ENCODE data around the gene AJUBA. TPM values are rescaled to one million over a fixed set of nuclear protein-coding genes. Genes with fewer than 3 reads are reported as not detected.

The AJUBA gene
- total and polyA plus RNA-seq, 5 donors from 2014 or later = 0.20 to 1.0 (median 0.69) TPM

DNA sequence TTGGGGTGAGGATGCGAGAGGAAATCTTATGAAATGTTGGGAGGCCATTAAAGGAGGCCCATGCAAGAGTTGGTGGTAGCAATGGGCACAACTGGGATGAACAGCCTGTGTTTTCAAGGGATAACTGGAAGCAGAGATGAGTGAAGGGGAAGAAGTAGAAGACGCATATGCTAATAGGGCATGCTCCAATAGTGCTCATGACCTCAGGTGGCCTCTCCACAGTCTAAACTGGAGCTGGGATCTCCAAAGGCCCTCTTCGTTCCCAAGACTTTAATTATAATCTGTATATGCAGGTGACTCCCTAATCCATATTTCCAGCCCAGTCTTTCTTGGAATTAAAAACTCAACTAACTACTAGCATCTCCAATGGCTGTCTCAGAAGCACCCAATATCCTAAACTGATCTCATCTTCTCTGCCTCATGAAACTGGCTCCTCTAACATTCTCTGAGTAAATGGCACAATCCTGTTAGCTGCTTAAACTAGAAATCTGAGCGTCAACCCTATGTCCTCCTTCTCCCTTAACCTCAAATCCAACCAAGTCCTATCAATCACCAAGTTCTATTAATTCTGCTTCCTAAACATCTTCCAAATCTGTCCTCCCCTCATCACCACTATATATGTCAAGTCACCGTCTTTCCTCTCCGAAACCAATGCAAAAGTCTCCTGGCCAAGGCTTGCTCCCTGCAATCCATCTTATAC, 2.8 kb upstream of the AJUBA start:
- DNase-seq = no peak
- no peaks in the 10 kb centered on the region for H3K9me3 Mint-ChIP-seq
- ATAC-seq (ENCODE audit: low read depth in 2 of 2) = no peak
- peaks cover 0 to 8% (median 1%) of the 10 kb centered on the region in 4 donors for H3K4me1 Mint-ChIP-seq
- Histone ChIP-seq H3K4me3 (ENCODE audit: low read depth, low read length) (no peak overlapping the region), H3K27me3 (ENCODE audit: control insufficient read depth, insufficient read depth, low read length) (peaks cover 1% of the 10 kb centered on the region), H3K27ac (ENCODE audit: insufficient read depth, low read length, poor library complexity, severe bottlenecking) (no peak overlapping the region), H3K9me3 (ENCODE audit: control insufficient read depth in 2 of 2, low read length in 2 of 2) (no peaks in the 10 kb centered on the region), H3K4me1 (ENCODE audit: control insufficient read depth, insufficient read depth, low read length, poor library complexity, severe bottlenecking) (peaks cover 33% of the 10 kb centered on the region), H3K36me3 (ENCODE audit: control insufficient read depth, insufficient read depth, low read length) (no peaks in the 10 kb centered on the region)
- peaks cover 23% of the 10 kb centered on the region for H3K36me3 Mint-ChIP-seq
- H3K27me3 Mint-ChIP-seq = peaks cover 3% of the 10 kb centered on the region
- H3K27ac Mint-ChIP-seq = peak overlapping the region in 1 of 3 donors; percentile 2
- peak overlapping the region in 2 of 4 donors; percentile 33 to 78 for H3K4me3 Mint-ChIP-seq

GRCh38 chr14:22981876-22982476, 375 bp downstream of the AJUBA start:
- H3K27me3 Mint-ChIP-seq = peaks cover 25% of the 10 kb centered on the region
- H3K4me3 Mint-ChIP-seq = peak overlapping the region in 3 of 4 donors; percentile 61 to 81 (median 81)
- ATAC-seq (ENCODE audit: low read depth in 2 of 2) (no peak), DNase-seq (peak in 1 of 3 donors; percentile 13)
- peak overlapping the region in 1 of 3 donors; percentile 46 for H3K27ac Mint-ChIP-seq
- H3K9me3 ChIP-seq (ENCODE audit: control insufficient read depth in 2 of 2, low read length in 2 of 2) = no peaks in the 10 kb centered on the region
- H3K4me1 ChIP-seq (ENCODE audit: control insufficient read depth, insufficient read depth, low read length, poor library complexity, severe bottlenecking) = peaks cover 33% of the 10 kb centered on the region
- H3K4me1 Mint-ChIP-seq = peaks cover 0 to 12% (median 3%) of the 10 kb centered on the region in 4 donors
- H3K4me3 ChIP-seq (ENCODE audit: low read depth, low read length) = no peak overlapping the region
- H3K36me3 Mint-ChIP-seq = peaks cover 3% of the 10 kb centered on the region
- no peaks in the 10 kb centered on the region for H3K36me3 ChIP-seq (ENCODE audit: control insufficient read depth, insufficient read depth, low read length)
- peaks cover 4% of the 10 kb centered on the region for H3K27me3 ChIP-seq (ENCODE audit: control insufficient read depth, insufficient read depth, low read length)
- no peaks in the 10 kb centered on the region for H3K9me3 Mint-ChIP-seq
- no peak overlapping the region for H3K27ac ChIP-seq (ENCODE audit: insufficient read depth, low read length, poor library complexity, severe bottlenecking)

GRCh38 chr14:22981090-22981875, 1.1 kb downstream of the AJUBA start:
- Mint-ChIP-seq H3K9me3 (no peaks in the 10 kb centered on the region), H3K4me1 (peaks cover 0 to 9% (median 3%) of the 10 kb centered on the region in 4 donors), H3K4me3 (peak overlapping the region; percentile 42 to 85 (median 71)), H3K27me3 (peaks cover 32% of the 10 kb centered on the region), H3K36me3 (no peaks in the 10 kb centered on the region), H3K27ac (peak overlapping the region in 2 of 3 donors; percentile 12 to 62)
- H3K27ac ChIP-seq (ENCODE audit: insufficient read depth, low read length, poor library complexity, severe bottlenecking) = no peak overlapping the region
- no peaks in the 10 kb centered on the region for H3K9me3 ChIP-seq (ENCODE audit: control insufficient read depth in 2 of 2, low read length in 2 of 2)
- DNase-seq (peak in 2 of 3 donors; percentile 29 to 30), ATAC-seq (ENCODE audit: low read depth in 2 of 2) (peak in 1 of 2 donors; percentile 9)
- peaks cover 33% of the 10 kb centered on the region for H3K4me1 ChIP-seq (ENCODE audit: control insufficient read depth, insufficient read depth, low read length, poor library complexity, severe bottlenecking)
- H3K36me3 ChIP-seq (ENCODE audit: control insufficient read depth, insufficient read depth, low read length) = no peaks in the 10 kb centered on the region
- H3K4me3 ChIP-seq (ENCODE audit: low read depth, low read length) = peak overlapping the region; percentile 19
- peaks cover 5% of the 10 kb centered on the region for H3K27me3 ChIP-seq (ENCODE audit: control insufficient read depth, insufficient read depth, low read length)

DNA sequence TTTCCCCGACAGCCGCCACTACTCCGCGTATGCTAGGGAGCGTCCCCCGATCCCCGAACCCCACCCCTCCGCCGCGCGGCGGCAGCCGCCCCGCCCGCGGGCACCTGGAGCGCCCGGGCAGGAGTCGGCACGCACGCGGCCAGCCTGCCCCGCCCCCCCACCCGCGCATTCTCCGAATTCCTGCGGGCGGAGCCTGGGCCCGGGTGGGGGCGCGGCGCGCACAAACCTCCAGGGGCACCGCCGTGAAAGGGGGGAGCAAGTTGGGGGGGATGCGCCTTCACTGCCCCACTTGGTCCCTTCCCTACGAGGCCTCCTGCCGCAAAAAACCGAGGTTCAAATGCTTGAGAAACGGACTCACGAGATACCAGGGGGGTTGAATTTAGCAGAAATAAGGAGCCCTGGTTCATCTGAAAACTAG, 1.7 kb downstream of the AJUBA start:
- Histone ChIP-seq H3K36me3 (ENCODE audit: control insufficient read depth, insufficient read depth, low read length) (no peaks in the 10 kb centered on the region), H3K4me1 (ENCODE audit: control insufficient read depth, insufficient read depth, low read length, poor library complexity, severe bottlenecking) (peaks cover 33% of the 10 kb centered on the region), H3K9me3 (ENCODE audit: control insufficient read depth in 2 of 2, low read length in 2 of 2) (no peaks in the 10 kb centered on the region), H3K27me3 (ENCODE audit: control insufficient read depth, insufficient read depth, low read length) (peaks cover 5% of the 10 kb centered on the region), H3K27ac (ENCODE audit: insufficient read depth, low read length, poor library complexity, severe bottlenecking) (no peak overlapping the region), H3K4me3 (ENCODE audit: low read depth, low read length) (peak overlapping the region; percentile 19)
- H3K36me3 Mint-ChIP-seq = no peaks in the 10 kb centered on the region
- DNase-seq (peak; percentile 8 to 25 (median 13)), ATAC-seq (ENCODE audit: low read depth in 2 of 2) (peak in 1 of 2 donors; percentile 9)
- peak overlapping the region; percentile 67 to 85 (median 72) for H3K4me3 Mint-ChIP-seq
- peak overlapping the region in 1 of 3 donors; percentile 62 for H3K27ac Mint-ChIP-seq
- H3K9me3 Mint-ChIP-seq = no peaks in the 10 kb centered on the region
- peaks cover 33% of the 10 kb centered on the region for H3K27me3 Mint-ChIP-seq
- peaks cover 0 to 9% (median 3%) of the 10 kb centered on the region in 4 donors for H3K4me1 Mint-ChIP-seq

DNA sequence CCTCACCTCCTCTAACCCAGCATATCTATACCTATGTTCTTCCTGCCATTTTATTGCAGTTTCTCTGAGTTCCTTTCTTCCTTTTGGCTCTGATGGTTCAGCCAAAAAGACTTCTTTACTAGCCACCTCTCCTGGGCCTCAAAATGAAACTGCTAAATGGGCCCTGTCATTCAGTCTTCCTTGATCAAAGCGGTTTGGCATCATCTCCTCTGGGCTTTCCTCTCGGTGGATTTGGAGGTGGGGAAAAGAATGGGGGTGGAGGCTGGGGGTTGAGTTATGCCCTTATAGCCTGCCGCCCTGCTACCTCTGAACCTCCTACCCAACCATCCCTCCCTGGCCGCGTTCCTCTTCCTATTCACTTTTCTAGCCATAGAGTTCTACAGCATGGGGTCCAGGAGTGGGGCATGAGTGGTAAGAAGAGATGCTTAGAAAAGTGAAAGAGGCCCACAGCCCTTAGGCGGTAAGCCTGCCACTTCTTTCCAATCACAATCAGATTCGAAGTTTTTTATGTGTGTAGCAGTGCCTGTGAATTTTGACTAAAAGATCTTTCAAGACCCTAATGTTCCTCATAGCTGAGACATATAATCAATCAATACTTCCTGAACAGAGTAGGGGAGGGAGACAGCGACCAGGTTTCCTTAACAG, 2.5 kb downstream of the AJUBA start:
- Mint-ChIP-seq H3K27ac (peak overlapping the region in 2 of 3 donors; percentile 16 to 67), H3K4me1 (peaks cover 0 to 9% (median 3%) of the 10 kb centered on the region in 4 donors), H3K9me3 (no peaks in the 10 kb centered on the region), H3K4me3 (peak overlapping the region; percentile 66 to 74 (median 72)), H3K36me3 (no peaks in the 10 kb centered on the region), H3K27me3 (peaks cover 33% of the 10 kb centered on the region)
- Histone ChIP-seq H3K36me3 (ENCODE audit: control insufficient read depth, insufficient read depth, low read length) (no peaks in the 10 kb centered on the region), H3K9me3 (ENCODE audit: control insufficient read depth in 2 of 2, low read length in 2 of 2) (no peaks in the 10 kb centered on the region), H3K27ac (ENCODE audit: insufficient read depth, low read length, poor library complexity, severe bottlenecking) (no peak overlapping the region), H3K27me3 (ENCODE audit: control insufficient read depth, insufficient read depth, low read length) (peaks cover 5% of the 10 kb centered on the region), H3K4me3 (ENCODE audit: low read depth, low read length) (no peak overlapping the region), H3K4me1 (ENCODE audit: control insufficient read depth, insufficient read depth, low read length, poor library complexity, severe bottlenecking) (peaks cover 33% of the 10 kb centered on the region)
- ATAC-seq (ENCODE audit: low read depth in 2 of 2) = no peak
- DNase-seq = no peak

GRCh38 chr14:22978981-22979671, 3.2 kb downstream of the AJUBA start:
- Mint-ChIP-seq H3K27ac (peak overlapping the region in 1 of 3 donors; percentile 16), H3K27me3 (peaks cover 33% of the 10 kb centered on the region), H3K4me1 (peaks cover 0 to 9% (median 3%) of the 10 kb centered on the region in 4 donors), H3K36me3 (no peaks in the 10 kb centered on the region), H3K9me3 (no peaks in the 10 kb centered on the region), H3K4me3 (peak overlapping the region in 1 of 4 donors; percentile 70)
- peaks cover 5% of the 10 kb centered on the region for H3K27me3 ChIP-seq (ENCODE audit: control insufficient read depth, insufficient read depth, low read length)
- no peak overlapping the region for H3K4me3 ChIP-seq (ENCODE audit: low read depth, low read length)
- H3K36me3 ChIP-seq (ENCODE audit: control insufficient read depth, insufficient read depth, low read length) = no peaks in the 10 kb centered on the region
- peaks cover 33% of the 10 kb centered on the region for H3K4me1 ChIP-seq (ENCODE audit: control insufficient read depth, insufficient read depth, low read length, poor library complexity, severe bottlenecking)
- H3K9me3 ChIP-seq (ENCODE audit: control insufficient read depth in 2 of 2, low read length in 2 of 2) = no peaks in the 10 kb centered on the region
- DNase-seq (no peak), ATAC-seq (ENCODE audit: low read depth in 2 of 2) (no peak)
- H3K27ac ChIP-seq (ENCODE audit: insufficient read depth, low read length, poor library complexity, severe bottlenecking) = no peak overlapping the region

GRCh38 chr14:22978487-22978837, 3.9 kb downstream of the AJUBA start:
- Mint-ChIP-seq H3K4me1 (peaks cover 0 to 9% (median 3%) of the 10 kb centered on the region in 4 donors), H3K27ac (peak overlapping the region; percentile 6 to 62 (median 16)), H3K27me3 (peaks cover 33% of the 10 kb centered on the region), H3K4me3 (peak overlapping the region in 1 of 4 donors; percentile 67), H3K36me3 (no peaks in the 10 kb centered on the region), H3K9me3 (no peaks in the 10 kb centered on the region)
- no peaks in the 10 kb centered on the region for H3K36me3 ChIP-seq (ENCODE audit: control insufficient read depth, insufficient read depth, low read length)
- peaks cover 5% of the 10 kb centered on the region for H3K27me3 ChIP-seq (ENCODE audit: control insufficient read depth, insufficient read depth, low read length)
- no peaks in the 10 kb centered on the region for H3K9me3 ChIP-seq (ENCODE audit: control insufficient read depth in 2 of 2, low read length in 2 of 2)
- H3K4me1 ChIP-seq (ENCODE audit: control insufficient read depth, insufficient read depth, low read length, poor library complexity, severe bottlenecking) = peaks cover 32% of the 10 kb centered on the region
- DNase-seq = no peak
- no peak for ATAC-seq (ENCODE audit: low read depth in 2 of 2)
- H3K27ac ChIP-seq (ENCODE audit: insufficient read depth, low read length, poor library complexity, severe bottlenecking) = no peak overlapping the region
- no peak overlapping the region for H3K4me3 ChIP-seq (ENCODE audit: low read depth, low read length)
